ENCODE results near the gene HOXB5. TPM values are rescaled to one million over a fixed set of nuclear protein-coding genes. Genes with fewer than 3 reads are reported as not detected.

The HOXB5 gene
- total RNA-seq, 6 experiments from 2014 or later: not detected

GRCh38 chr17:48622857-48623256 lies 29.3 kb upstream of the HOXB5 start:
- no peaks in the 10 kb centered on the region for H3K36me3 Mint-ChIP-seq (ENCODE audit: low read depth)
- no peaks in the 10 kb centered on the region for H3K9me3 Mint-ChIP-seq
- peaks cover 8% of the 10 kb centered on the region; the same call in 1 of the 2 replicates for H3K4me1 Mint-ChIP-seq (ENCODE audit: low read depth)
- H3K4me3 Mint-ChIP-seq: no peak overlapping the region
- peaks cover 81% of the 10 kb centered on the region for H3K27me3 Mint-ChIP-seq (ENCODE audit: insufficient read depth)
- TF ChIP-seq CTCF (IDR thresholded peaks at IDR 0.05): no peak
- no peak for DNase-seq
- no peak overlapping the region for H3K27ac Mint-ChIP-seq

GRCh38 chr17:48621410-48622392 lies 28.1 kb upstream of the HOXB5 start:
- Mint-ChIP-seq H3K4me3 (no peak overlapping the region), H3K27ac (no peak overlapping the region), H3K4me1 (ENCODE audit: low read depth) (peaks cover 17% of the 10 kb centered on the region)

GRCh38 chr17:48620461-48621139 lies 27.0 kb upstream of the HOXB5 start:
- DNase-seq: no peak
- peaks cover 17% of the 10 kb centered on the region for H3K4me1 Mint-ChIP-seq (ENCODE audit: low read depth)
- H3K27me3 Mint-ChIP-seq (ENCODE audit: insufficient read depth): peaks cover 90% of the 10 kb centered on the region
- H3K4me3 Mint-ChIP-seq: no peak overlapping the region
- no peak for TF ChIP-seq CTCF (IDR thresholded peaks at IDR 0.05)
- no peaks in the 10 kb centered on the region for H3K36me3 Mint-ChIP-seq (ENCODE audit: low read depth)
- H3K27ac Mint-ChIP-seq: no peak overlapping the region
- H3K9me3 Mint-ChIP-seq: no peaks in the 10 kb centered on the region

More at GRCh38 chr17:48621410-48622392, 28.1 kb upstream of the HOXB5 start:
- no peaks in the 10 kb centered on the region for H3K9me3 Mint-ChIP-seq
- TF ChIP-seq CTCF (IDR thresholded peaks at IDR 0.05): no peak
- H3K36me3 Mint-ChIP-seq (ENCODE audit: low read depth): no peaks in the 10 kb centered on the region
- no peak for DNase-seq
- H3K27me3 Mint-ChIP-seq (ENCODE audit: insufficient read depth): peaks cover 82% of the 10 kb centered on the region

GRCh38 chr17:48619826-48620449 lies 26.4 kb upstream of the HOXB5 start:
- no peak for DNase-seq
- H3K36me3 Mint-ChIP-seq (ENCODE audit: low read depth): no peaks in the 10 kb centered on the region
- H3K9me3 Mint-ChIP-seq: no peaks in the 10 kb centered on the region
- peaks cover 93% of the 10 kb centered on the region for H3K27me3 Mint-ChIP-seq (ENCODE audit: insufficient read depth)
- H3K4me3 Mint-ChIP-seq: no peak overlapping the region; the same call in 1 of the 2 replicates
- no peak for TF ChIP-seq CTCF (IDR thresholded peaks at IDR 0.05)
- H3K4me1 Mint-ChIP-seq (ENCODE audit: low read depth): peaks cover 17% of the 10 kb centered on the region
- H3K27ac Mint-ChIP-seq: no peak overlapping the region

DNA sequence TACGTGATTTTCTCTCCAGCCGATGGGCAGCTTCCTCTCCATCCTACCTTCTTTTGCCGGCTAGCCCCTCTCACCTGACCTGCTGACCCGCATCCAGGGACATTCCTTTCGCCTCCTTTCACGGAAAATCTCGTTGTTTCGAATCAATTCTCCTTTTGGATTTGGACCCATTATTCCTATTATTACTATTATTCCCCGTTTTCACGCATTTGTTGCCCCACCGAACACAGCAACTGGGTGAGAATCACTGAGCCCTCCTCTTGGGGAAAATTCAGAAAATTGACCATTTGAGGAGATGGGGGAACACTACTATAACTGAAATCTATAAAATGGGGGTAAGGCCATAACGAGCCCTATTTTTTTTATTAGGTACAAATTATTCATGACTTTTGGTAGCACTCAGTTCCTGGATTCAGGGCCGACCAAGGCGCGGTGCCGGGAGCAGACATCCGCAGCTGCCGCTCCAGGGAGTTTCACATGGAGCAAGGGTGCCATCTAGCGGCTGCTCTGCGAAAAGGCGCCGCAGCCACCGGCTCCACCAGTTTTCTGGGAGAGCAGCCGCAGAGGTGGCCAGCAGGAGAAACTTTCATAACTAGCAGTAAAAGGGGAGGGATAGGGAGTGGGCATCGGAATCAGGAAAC lies 24.8 kb upstream of the HOXB5 start:
- no peaks in the 10 kb centered on the region for H3K36me3 Mint-ChIP-seq (ENCODE audit: low read depth)
- peak; percentile 72 for DNase-seq
- no peak overlapping the region for H3K4me3 Mint-ChIP-seq
- peaks cover 90% of the 10 kb centered on the region for H3K27me3 Mint-ChIP-seq (ENCODE audit: insufficient read depth)
- H3K4me1 Mint-ChIP-seq (ENCODE audit: low read depth): peaks cover 17% of the 10 kb centered on the region
- peak; percentile 97 for TF ChIP-seq CTCF (IDR thresholded peaks at IDR 0.05)
- H3K9me3 Mint-ChIP-seq: no peaks in the 10 kb centered on the region
- no peak overlapping the region for H3K27ac Mint-ChIP-seq
